NCI-H2107 treated with DMSO at 0.1 percent for 48 hours (cell line): ENCODE measurements around the gene TCF12.
"Not testable (repeated sequence)": the region's sequence is repeated elsewhere in the genome, so short reads cannot be mapped to it uniquely, and the experiment has no call there.

Experiments used
- DNase-seq: peaks from one replicate; lab custom pipeline; 2025; ENCODE audit not compliant: unreplicated experiment; lab: John Stamatoyannopoulos, UW

The TCF12 gene

GRCh38 chr15:57086857-57087427 is 168.5 kb downstream of the TCF12 start:
- no peak for DNase-seq

GRCh38 chr15:57089815-57090495 is 171.5 kb downstream of the TCF12 start:
- no peak for DNase-seq

GRCh38 chr15:57090496-57090859 is 172.0 kb downstream of the TCF12 start:
- DNase-seq, result no peak

GRCh38 chr15:57091636-57092035 is 173.2 kb downstream of the TCF12 start:
- DNase-seq, result no peak

- DNase-seq, result no peak
These were observed 173.8 kb downstream of the TCF12 start for GRCh38 chr15:57092252-57092651.

GRCh38 chr15:57094321-57095257 is 176.1 kb downstream of the TCF12 start:
- DNase-seq, result no peak

GRCh38 chr15:57095896-57096295 is 177.5 kb downstream of the TCF12 start:
- DNase-seq, result no peak

GRCh38 chr15:57097246-57097645 is 178.8 kb downstream of the TCF12 start:
- DNase-seq, result no peak

- not testable (repeated sequence) for DNase-seq
These were observed 179.6 kb downstream of the TCF12 start for GRCh38 chr15:57097919-57098543.

GRCh38 chr15:57098896-57099295 is 180.5 kb downstream of the TCF12 start:
- DNase-seq, result no peak

- no peak for DNase-seq
These were observed 181.7 kb downstream of the TCF12 start for GRCh38 chr15:57100136-57100539.

- no peak for DNase-seq
These were observed 184.4 kb downstream of the TCF12 start for GRCh38 chr15:57102858-57103257.

GRCh38 chr15:57108296-57108695 is 189.9 kb downstream of the TCF12 start:
- DNase-seq, result no peak

- no peak for DNase-seq
These were observed 190.6 kb downstream of the TCF12 start for GRCh38 chr15:57109005-57109404.

GRCh38 chr15:57111002-57111401 is 192.6 kb downstream of the TCF12 start:
- no peak for DNase-seq

GRCh38 chr15:57112178-57112577 is 193.7 kb downstream of the TCF12 start:
- DNase-seq, result no peak

GRCh38 chr15:57114070-57114469 is 195.6 kb downstream of the TCF12 start:
- DNase-seq, result peak; percentile 4

GRCh38 chr15:57118013-57118799 is 199.8 kb downstream of the TCF12 start:
- DNase-seq, result no peak

- no peak for DNase-seq
These were observed 203.8 kb downstream of the TCF12 start for GRCh38 chr15:57122080-57122840.

GRCh38 chr15:57124036-57124435 is 205.6 kb downstream of the TCF12 start:
- no peak for DNase-seq
